DMS 273 (cell line): ENCODE data around the gene C17orf100.
A peak's percentile ranks its signal among the peaks of the same experiment; 100 is the strongest.

Experiments used
- DNase-seq: peaks from one replicate; lab custom pipeline; 2025; ENCODE audit not compliant: unreplicated experiment; lab: John Stamatoyannopoulos, UW

The C17orf100 gene

DNA sequence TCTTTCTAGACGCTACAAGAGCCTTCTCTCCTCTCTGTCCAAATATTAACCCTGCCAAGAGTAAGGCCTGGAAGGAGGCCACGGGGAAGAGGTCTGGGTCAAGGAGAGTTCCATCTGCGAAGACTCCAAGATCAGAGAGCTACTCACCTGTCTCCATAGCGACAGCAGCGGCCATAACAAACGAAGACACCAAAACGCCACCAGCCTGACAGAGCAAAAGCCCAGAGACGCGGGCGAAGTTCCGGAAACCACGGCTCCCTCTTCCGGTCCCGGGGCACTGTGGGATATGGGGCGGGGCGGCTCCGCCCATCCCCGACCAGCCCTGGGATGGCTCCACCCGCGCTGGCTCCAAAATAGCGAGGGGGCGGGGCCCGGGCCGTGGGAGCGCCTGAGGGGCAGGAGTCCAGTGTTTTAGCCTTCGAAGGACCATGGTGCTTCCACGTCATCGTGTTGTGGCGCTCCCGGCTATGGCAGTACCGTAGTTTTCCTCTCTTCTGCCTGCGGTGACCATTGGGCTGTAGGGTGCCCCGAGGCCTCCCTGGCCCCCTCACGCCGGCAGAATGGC is at the start of gene C17orf100, which contains the start of gene MED31:
Gene C17orf100, plus strand, starts transcription at position 409 of the 565 bp plus-strand sequence. Its CDS starts 152 bp downstream, at position 561.
Gene MED31, minus strand, starts transcription at position 252 of the 565 bp plus-strand sequence. Its CDS starts 77 bp downstream, at position 175.
- DNase-seq, result peak; percentile 93

DNA sequence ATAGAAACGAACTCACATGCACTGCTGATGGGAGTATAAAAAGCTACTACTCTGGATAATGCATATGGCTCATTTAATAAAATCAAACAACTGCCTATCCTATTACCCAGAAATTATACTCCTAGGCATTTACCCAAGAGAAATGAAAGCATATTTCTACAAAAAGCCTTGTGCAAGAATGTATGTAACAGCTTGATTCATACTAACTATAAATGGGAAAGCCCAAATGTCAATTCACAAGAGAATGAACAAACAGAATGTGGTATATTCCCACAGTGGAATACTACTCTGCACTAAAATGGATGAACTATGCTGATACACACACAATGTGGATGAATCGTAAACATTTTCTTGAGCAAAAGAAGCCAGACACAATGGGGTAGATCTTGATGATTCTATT is 49.4 kb upstream of the C17orf100 start:
- no peak for DNase-seq

DNA sequence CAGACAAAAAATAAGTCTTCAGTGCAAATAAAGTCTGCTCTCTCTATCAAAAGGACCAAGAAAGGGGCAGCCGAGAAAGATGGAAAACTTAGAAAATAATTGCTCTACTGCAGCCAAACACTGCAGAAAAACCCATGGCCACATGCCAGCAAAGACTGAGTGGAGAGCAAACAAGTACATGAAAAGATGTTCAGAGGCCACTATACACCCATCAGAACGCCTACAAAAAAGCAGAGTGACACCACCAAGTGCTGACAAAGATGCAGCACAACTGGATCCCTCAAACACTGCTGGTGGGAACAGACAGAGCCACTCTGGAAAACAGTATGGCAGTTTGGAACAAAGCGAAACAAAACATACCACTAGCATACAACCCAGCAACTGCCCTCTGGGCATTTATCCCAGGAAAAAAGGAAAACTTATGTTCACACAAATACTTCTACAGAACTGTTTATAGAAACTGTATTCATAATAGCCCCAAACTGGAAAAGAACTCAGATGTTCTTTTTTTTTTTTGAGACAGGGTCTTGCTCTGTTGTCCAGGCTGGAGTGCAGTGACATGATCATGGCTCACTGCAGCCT is 47.7 kb upstream of the C17orf100 start:
- DNase-seq, result peak; percentile 11

DNA sequence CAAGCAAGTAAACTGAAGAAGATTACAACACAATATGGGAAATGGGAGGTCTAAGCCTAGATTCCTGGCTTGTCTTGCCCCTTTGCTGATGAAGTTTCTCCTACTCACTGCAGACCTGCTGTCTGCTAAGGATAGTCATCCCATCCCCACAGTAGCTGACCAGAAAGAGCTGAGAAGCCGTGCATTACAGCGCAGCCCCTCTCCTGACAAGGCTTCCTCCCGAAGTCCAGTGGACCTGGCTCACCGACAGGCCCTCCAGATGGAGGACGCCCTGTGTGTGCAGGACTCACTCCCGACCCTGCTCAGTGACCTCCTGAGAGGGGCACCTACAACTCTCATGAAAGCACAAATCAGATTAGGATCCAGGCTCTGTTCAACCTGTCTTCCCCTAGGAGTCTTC is 46.4 kb upstream of the C17orf100 start:
- DNase-seq, result no peak

DNA sequence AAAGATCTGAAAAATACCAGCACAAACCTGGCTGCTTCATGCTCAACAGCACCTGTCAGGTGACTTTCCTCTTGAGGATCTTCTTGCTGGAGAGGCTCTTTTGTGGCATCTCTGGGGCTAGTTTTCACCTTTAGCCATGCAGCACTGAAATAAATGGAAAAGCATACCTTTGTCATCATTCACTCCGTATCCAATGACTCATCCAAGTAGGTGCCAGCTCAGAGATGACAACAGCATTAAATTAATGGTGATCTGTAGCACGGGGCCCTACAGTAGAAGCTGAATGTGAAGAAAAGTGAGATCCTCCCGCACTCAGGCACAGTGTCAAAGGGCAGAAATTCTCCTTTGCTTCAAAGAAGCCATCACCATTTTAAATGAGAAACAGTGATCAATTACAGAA is 43.2 kb upstream of the C17orf100 start:
- no peak for DNase-seq

DNA sequence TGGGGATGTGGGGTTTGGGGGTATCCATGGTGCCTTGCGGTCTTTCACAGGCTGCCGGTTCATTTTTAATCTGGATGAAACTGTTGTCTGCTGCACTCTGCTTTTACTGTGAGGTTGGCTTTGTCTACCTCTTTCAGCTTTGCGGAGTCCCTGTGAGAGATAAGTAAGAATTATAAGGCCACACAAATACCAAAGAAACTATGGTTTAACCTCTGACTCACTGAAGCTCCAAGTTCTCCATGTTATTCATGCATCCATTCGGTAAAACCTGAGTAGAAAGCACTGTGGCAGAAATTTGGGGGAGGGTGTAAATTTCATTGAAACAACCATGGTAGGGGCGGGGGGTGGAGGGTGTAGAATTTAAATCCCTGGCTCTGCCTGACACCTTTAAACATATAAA is 41.6 kb upstream of the C17orf100 start:
- DNase-seq, result no peak

DNA sequence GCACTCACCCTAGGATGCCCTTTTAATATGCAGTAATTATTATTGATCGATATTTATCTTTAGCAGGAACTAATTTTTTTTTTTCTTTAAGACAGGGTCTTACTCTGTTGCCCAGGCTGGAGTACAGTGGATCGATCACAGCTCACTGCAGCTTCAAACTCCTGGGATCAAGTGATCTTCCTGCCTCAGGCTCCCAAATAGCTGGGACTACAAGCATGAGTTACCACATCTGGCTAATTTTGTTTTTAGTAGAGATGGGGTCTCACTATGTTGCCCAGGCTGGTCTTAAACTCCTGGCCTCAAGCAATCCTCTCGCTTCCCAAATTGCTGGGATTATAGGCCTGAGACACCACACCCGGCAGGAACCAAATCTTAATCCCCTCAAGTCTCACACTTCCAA is 40.3 kb upstream of the C17orf100 start:
- DNase-seq, result no peak

DNA sequence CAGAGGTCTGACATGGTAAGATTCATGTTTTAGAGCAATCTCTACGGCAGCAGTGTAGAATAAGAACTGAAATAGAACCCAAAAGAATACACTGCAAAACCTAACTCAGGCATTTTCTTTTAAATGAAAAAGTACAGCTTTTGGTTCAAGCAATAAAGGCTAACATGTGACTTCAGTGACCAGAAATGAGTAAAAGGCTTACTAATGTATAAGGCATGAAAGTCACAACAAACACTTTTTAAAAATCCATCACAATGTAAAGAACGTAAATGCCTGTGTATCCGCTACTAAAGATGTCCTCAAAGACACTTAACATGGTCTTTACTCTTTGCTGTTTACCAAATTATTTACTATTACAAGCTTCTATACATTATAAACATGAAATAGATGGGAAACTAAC is 27.6 kb upstream of the C17orf100 start:
- DNase-seq, result no peak

DNA sequence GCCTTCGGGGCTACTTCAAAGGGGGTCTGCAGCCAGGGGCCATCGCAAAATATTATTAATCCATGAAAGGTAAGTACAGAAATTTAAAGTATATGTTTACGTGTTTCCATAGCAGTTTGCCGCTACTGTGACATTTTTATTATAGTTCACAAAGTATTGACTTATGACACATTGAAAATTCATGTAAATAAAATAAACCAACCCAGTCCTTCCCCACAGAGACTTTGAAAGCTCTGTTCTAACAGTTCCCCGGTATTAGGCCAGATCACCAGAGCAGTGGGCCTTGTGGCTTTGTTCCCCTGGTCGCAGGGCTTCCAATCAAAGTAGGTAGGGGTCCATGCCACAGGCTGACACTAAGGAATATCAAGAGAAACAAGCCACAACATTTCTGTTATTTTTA is 24.9 kb upstream of the C17orf100 start:
- DNase-seq, result no peak

DNA sequence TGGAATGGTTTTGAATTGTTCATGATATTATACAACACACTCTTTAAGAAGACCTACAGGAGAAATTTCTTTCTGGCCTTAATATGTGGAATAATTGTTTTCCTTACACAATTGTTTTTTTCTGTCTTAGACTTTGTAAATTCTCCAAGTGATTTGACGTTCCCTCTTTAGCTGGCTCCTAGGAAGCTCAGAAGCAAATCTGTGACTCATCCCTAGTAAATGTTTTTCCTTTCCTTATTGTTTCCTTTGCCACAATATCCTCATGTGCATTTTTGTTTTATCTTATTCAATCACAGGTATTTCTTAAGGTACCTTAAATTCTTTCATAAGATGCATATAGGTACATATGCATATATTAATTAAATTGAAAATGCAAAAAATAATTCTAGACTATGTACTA is 24.5 kb upstream of the C17orf100 start:
- no peak for DNase-seq

DNA sequence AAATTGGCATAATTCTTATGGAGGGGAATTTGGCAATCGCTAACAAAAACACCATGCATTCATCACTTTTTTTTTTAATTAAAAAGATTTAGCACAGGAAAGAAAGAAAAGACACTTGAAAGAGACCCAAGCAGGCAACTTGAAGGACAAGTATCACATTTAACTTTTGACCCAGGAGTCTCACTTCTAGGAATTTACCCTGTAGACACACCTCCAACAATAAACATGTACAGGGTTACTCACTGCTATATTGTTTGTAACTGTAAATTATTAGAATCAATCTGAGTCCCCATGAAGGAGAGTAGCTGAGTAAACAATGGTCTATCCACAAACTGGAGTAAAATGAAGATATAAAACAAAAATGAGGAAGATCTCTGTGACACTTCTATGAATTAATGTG is 21.2 kb upstream of the C17orf100 start:
- no peak for DNase-seq

DNA sequence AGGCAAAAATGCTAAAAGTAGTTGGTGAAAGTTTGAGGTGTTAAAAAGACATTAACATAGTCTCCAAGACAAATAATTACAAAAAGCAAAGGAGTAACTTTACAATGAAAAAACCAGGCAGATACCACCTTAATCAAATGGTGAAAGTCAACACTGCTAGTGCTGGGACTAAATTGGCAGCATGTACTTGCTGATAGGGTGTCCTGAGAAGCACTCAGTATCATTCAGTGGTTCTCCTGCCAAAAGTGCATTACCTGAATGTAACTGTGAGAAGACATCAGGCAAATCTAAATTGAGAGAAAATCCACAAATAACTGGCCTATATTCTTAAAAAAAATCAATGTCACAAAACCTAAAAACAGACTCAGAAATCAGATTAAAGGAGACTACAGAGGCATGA is 19.0 kb upstream of the C17orf100 start:
- no peak for DNase-seq

DNA sequence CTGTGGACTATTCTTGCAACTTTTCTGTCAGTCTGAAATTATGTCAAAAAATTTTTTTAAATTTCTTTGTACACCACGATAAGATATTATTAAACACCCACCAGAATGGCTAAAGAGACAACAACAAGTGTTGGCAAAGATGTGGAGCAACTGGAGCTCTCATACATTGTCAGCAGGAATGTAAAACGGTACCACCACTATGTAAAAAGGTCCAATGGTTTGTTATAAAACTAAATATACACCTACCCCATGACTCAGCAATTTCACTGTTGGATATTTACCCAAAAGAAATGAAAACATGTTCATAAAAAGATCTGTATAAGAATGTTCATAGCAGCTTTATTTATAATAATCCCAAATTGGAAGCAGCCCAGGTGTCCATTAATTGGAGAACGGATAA is 18.3 kb upstream of the C17orf100 start:
- no peak for DNase-seq

DNA sequence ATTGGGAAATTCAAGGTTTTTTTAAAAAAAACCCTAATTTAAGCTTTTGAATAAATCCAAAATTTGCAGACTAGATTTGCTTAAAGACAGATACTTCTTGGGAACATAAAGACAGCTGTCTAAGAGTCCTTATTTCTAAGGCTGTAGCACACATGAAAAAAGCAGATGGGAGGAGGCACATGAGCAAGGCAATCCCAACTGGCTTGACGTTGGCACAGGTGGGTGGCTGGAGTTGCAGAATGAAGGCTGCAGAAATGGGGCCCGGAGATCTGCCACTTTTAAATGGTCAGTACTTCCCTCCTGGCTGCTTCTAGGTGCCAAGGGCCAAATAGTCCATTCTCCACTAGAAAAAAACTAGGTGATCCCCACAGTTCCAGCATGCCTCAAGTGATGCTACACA is 15.5 kb upstream of the C17orf100 start:
- no peak for DNase-seq

DNA sequence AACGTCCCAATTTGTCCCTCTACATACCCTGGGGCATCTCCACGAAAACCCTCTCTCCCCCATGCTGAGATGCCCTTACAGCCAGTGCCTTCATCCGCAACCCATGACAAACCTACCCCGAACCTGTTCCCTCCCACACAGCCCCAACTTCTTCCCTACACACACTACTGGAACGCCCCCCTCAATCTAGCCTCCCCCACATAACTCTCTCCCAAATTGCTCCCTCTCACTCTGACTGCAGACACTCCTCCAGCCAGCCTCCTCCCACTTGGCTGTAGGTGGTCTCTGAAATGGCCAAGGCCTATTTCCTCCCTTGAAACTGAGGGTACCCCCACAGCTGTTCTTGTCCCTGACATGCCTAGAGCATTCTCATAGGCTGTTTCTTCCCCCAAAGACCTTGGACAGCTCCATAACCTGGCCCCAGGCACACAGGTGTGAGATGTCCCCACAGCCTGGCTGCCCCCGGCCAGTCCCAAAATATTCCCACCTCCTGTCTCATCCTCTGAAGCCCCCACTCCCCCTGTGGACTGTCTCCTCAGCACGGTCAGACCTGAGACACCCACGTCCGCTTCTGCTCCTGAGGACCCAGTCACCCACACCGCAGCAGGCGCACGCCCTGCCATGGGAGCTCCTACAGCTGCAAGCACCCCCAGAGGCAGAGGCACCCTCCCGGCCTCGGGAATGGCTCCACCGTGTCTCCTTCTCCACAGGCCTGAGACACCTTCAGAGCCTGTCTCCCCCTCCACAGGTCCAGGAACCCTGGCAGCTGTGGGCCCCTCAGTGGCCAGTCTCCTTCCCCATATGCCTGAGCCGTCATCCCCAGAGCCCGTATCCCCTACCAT is 14.7 kb upstream of the C17orf100 start:
- DNase-seq, result no peak

DNA sequence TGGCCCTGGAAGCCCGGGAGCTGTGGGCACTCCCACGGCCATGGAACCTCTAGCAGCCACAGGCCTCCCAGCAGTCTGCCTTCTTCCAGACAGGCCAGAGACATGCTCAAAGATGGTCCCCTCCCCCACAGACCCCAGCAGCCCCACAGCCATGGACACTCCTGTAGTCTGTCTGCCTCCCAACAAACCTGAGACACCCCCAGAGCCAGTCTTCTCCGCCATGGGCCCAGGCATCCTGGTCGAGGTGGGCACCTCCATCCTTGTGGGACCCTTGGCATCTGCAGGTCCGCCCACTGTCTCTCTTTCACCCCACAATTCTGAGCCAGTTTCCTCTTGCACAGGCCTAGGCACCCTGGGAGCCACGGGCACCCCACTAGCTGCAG is 14.1 kb upstream of the C17orf100 start:
- no peak for DNase-seq

DNA sequence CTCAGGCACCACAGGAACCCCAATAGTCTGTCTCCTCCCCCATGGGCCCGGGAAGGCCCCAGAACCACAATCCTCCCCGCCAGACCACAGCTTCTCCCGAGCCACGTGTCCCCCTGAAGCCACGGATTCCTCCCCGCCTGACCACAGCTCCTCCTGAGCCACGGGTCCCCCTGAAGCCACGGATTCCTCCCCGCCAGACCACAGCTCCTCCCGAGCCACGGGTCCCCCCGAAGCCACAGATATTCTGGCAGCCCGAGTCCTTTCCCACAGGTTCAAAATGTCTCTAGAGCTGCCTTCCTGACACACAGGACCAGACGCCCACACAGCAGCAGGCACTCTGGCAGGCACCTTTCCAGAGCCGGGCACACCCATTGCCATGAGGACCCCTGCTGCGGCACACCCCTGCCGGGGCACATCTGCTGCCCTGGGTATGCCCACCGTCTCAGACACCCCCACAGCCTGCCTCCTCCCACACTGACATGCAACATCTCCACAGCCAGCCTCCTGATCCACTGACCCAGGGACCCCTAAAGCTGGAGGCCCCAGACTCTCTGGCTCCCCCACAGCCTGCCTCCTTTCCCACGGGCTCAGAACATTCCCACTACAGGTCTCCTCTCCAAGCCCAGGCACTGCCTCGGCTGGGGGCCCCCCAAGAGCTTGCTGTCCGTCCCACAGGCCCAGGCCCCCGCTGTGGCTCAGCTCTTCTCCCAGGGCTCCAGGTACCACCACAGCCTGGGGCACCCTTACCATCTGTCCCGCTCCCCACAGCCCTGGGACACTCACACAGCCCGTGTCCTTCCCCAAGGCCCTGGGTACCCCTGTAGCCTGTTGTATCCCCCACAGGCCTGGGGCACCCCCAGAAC is 13.3 kb upstream of the C17orf100 start:
- peak; percentile 8 for DNase-seq

DNA sequence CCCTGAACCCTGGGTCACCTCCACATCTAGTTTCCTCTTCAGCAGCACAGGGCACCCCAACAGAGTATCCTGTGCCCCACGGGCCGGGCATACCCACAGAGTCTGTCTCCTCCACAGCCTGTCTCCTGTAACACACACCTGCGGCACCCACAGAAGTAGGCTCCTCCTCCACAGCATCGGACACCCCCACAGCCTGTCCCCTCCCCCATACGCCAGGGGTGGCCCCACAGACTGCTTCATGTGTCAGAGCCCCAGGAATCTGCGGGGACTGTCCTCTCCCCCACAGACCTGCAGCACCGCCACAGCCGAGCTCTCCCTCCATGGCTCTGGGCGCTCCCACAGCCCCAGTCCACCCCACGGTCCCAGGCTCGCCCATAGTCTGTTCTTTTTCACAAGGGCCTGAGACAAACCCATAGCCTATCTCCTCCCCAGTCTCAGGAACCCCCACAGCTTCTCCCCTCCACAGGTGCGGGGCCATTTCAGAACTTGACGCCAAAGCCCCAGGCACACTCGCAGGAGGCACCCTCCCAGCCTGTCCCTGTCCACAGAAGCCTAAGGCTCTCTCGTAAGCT is 12.5 kb upstream of the C17orf100 start:
- no peak for DNase-seq

DNA sequence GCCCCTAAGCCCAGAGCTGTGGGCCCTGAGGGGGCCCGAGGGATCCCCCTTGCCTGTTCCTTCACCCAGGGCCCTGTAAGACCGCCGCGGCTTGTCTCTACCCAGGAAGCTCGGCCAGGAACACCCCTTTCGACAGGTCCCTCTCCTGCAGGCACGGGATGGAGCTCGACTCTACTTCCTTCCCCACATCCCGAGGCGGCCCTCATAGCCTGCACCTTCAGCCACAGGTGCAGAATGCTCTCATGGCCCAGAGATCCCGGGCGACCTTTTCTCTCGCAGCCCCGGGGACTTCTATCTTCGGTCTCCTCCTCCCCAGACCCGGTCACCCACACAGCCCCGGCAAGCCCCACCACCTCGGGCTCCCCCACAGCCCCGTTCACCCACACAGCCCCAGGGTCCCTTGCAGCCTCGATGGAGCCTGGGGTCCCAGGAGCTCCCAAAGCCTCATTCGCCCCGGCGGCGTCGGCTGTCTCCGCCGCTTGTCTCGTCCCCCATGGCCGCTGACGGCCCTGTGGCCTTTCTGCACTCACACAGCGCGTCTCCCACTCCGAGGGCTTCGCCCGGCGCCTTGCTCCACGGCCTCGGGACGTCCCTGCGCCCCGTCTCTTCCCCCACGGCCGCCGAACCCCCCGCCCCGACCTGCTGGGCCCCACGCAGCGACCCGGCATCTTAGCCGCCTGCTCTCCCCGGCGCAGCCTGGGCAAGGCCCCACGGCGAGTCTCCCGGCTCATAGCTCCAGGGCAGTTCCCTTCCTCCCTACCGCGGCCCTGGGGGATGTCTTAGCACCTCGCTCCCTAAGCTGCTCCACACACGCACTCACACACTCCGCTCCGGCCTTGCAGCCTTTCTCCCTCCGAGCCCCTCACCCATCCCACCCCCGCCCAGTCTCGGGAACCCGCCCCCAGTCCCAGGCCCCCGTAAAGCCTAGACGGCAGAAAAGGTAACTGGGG is 11.7 kb upstream of the C17orf100 start:
- peak; percentile 55 for DNase-seq
